ENCODE results near the gene CTNNA3.

CTNNA3 gene

GRCh38 chr10:65950075-65950474, 1745.9 kb downstream of the CTNNA3 start:
- DNase-seq, result no peak

GRCh38 chr10:65949526-65949925, 1746.5 kb downstream of the CTNNA3 start:
- DNase-seq, result no peak

- DNase-seq, result no peak
Measured at GRCh38 chr10:65945061-65945460, 1750.9 kb downstream of the CTNNA3 start.

GRCh38 chr10:65943451-65943850, 1752.5 kb downstream of the CTNNA3 start:
- DNase-seq, result no peak

GRCh38 chr10:65940816-65941662, 1755.0 kb downstream of the CTNNA3 start:
- DNase-seq, result no peak

GRCh38 chr10:65940105-65940504, 1755.9 kb downstream of the CTNNA3 start:
- no peak for DNase-seq

GRCh38 chr10:65931291-65932070, 1764.5 kb downstream of the CTNNA3 start:
- no peak for DNase-seq

- DNase-seq, result peak; percentile 7
Measured at GRCh38 chr10:65911151-65911835, 1784.7 kb downstream of the CTNNA3 start.

- no peak for DNase-seq
Measured at GRCh38 chr10:65910209-65910608, 1785.8 kb downstream of the CTNNA3 start.

GRCh38 chr10:65907199-65907712, 1788.7 kb downstream of the CTNNA3 start:
- no peak for DNase-seq

GRCh38 chr10:65903620-65904019, 1792.4 kb downstream of the CTNNA3 start:
- DNase-seq, result no peak

- DNase-seq, result no peak
Measured at GRCh38 chr10:65900271-65900670, 1795.7 kb downstream of the CTNNA3 start.

GRCh38 chr10:65898055-65898454, 1797.9 kb downstream of the CTNNA3 start:
- peak; percentile 52 for DNase-seq

- DNase-seq, result no peak
Measured at GRCh38 chr10:65894961-65895360, 1801.0 kb downstream of the CTNNA3 start.

- no peak for DNase-seq
Measured at GRCh38 chr10:65894379-65894778, 1801.6 kb downstream of the CTNNA3 start.

GRCh38 chr10:65893676-65894075, 1802.3 kb downstream of the CTNNA3 start:
- DNase-seq, result no peak

- DNase-seq, result no peak
Measured at GRCh38 chr10:65892284-65892683, 1803.7 kb downstream of the CTNNA3 start.

GRCh38 chr10:65891073-65891981, 1804.7 kb downstream of the CTNNA3 start:
- DNase-seq, result peak; percentile 65

- no peak for DNase-seq
Measured at GRCh38 chr10:65864529-65864928, 1831.5 kb downstream of the CTNNA3 start.

- DNase-seq, result no peak
Measured at GRCh38 chr10:65864036-65864435, 1832.0 kb downstream of the CTNNA3 start.

All from hematopoietic multipotent progenitor cell treated with erythropoietin and hydrocortisone succinate and interleukin-3 and kit ligand, for 4 days (in vitro differentiated cells).